Non-pigmented ciliary epithelial cell (primary cell): ENCODE results near the gene SMIM41.

Source experiments
- DNase-seq: peaks from one replicate; pipeline ENCODE4 v3.0.0-alpha.2; 2010; ENCODE audit warnings: low read depth

SMIM41 gene

GRCh38 chr12:52122540-52122871, 43.0 kb downstream of the SMIM41 start:
- DNase-seq = no peak

- no peak for DNase-seq
These were observed 43.4 kb downstream of the SMIM41 start for GRCh38 chr12:52122904-52123303.

GRCh38 chr12:52123487-52124186, 44.1 kb downstream of the SMIM41 start:
- no peak for DNase-seq

GRCh38 chr12:52125476-52125900, 46.0 kb downstream of the SMIM41 start:
- DNase-seq = no peak

GRCh38 chr12:52126050-52126604, 46.6 kb downstream of the SMIM41 start:
- DNase-seq = no peak

- no peak for DNase-seq
These were observed 47.4 kb downstream of the SMIM41 start for GRCh38 chr12:52126605-52127578.

- DNase-seq = no peak
These were observed 48.4 kb downstream of the SMIM41 start for GRCh38 chr12:52127683-52128450.

- DNase-seq = no peak
These were observed 51.2 kb downstream of the SMIM41 start for GRCh38 chr12:52130711-52131110.

- no peak for DNase-seq
These were observed 53.3 kb downstream of the SMIM41 start for GRCh38 chr12:52132754-52133161.

GRCh38 chr12:52137746-52138145, 58.2 kb downstream of the SMIM41 start:
- no peak for DNase-seq

GRCh38 chr12:52139147-52139546, 59.6 kb downstream of the SMIM41 start:
- no peak for DNase-seq

- DNase-seq = no peak
These were observed 60.1 kb downstream of the SMIM41 start for GRCh38 chr12:52139579-52140062.

- DNase-seq = no peak
These were observed 61.8 kb downstream of the SMIM41 start for GRCh38 chr12:52141306-52141705.

GRCh38 chr12:52141875-52142274, 62.4 kb downstream of the SMIM41 start:
- DNase-seq = no peak

- no peak for DNase-seq
These were observed 62.9 kb downstream of the SMIM41 start for GRCh38 chr12:52142431-52142830.

GRCh38 chr12:52144512-52145227, 65.2 kb downstream of the SMIM41 start:
- no peak for DNase-seq

- DNase-seq = no peak
These were observed 66.0 kb downstream of the SMIM41 start for GRCh38 chr12:52145228-52146088.

- no peak for DNase-seq
These were observed 66.8 kb downstream of the SMIM41 start for GRCh38 chr12:52146089-52146821.

- no peak for DNase-seq
These were observed 67.4 kb downstream of the SMIM41 start for GRCh38 chr12:52146822-52147366.
